NCI-H146 (cell line): ENCODE results near the gene PHYKPL.
A peak's percentile ranks its signal among the peaks of the same experiment; 100 is the strongest.
"Not testable (repeated sequence)": the region's sequence is repeated elsewhere in the genome, so short reads cannot be mapped to it uniquely, and the experiment has no call there.

Experiments used
- DNase-seq: peaks from one replicate; lab custom pipeline; 2025; lab: John Stamatoyannopoulos, UW

Gene PHYKPL

GRCh38 chr5:178207183-178207916, 25.3 kb downstream of the PHYKPL start:
- DNase-seq = no peak

- DNase-seq = no peak
Observed at GRCh38 chr5:178206166-178207101, 26.2 kb downstream of the PHYKPL start.

GRCh38 chr5:178205749-178206047, 26.9 kb downstream of the PHYKPL start:
- no peak for DNase-seq

GRCh38 chr5:178204935-178205748, 27.5 kb downstream of the PHYKPL start:
- peak; percentile 55 for DNase-seq

- DNase-seq = peak; percentile 89
Observed at GRCh38 chr5:178204182-178204934, 28.2 kb downstream of the PHYKPL start, which contains the start of gene HNRNPAB. HNRNPAB (plus strand) TSS chr5:178204533; CDS start chr5:178204838, 305 bp downstream.

- DNase-seq = no peak
Observed at GRCh38 chr5:178203670-178204181, 28.9 kb downstream of the PHYKPL start.

- no peak for DNase-seq
Observed at GRCh38 chr5:178202541-178202940, 30.1 kb downstream of the PHYKPL start.

GRCh38 chr5:178201927-178202235, 30.7 kb downstream of the PHYKPL start:
- no peak for DNase-seq

- no peak for DNase-seq
Observed at GRCh38 chr5:178201221-178201926, 31.2 kb downstream of the PHYKPL start.

- DNase-seq = no peak
Observed at GRCh38 chr5:178199581-178200434, 32.8 kb downstream of the PHYKPL start.

- DNase-seq = no peak
Observed at GRCh38 chr5:178198706-178199105, 33.9 kb downstream of the PHYKPL start.

GRCh38 chr5:178198151-178198550, 34.5 kb downstream of the PHYKPL start:
- not testable (repeated sequence) for DNase-seq

- DNase-seq = no peak
Observed at GRCh38 chr5:178196986-178197385, 35.6 kb downstream of the PHYKPL start.

- no peak for DNase-seq
Observed at GRCh38 chr5:178196281-178196812, 36.3 kb downstream of the PHYKPL start.

GRCh38 chr5:178194026-178194425, 38.6 kb downstream of the PHYKPL start:
- no peak for DNase-seq

- no peak for DNase-seq
Observed at GRCh38 chr5:178193251-178193809, 39.3 kb downstream of the PHYKPL start.

- DNase-seq = no peak
Observed at GRCh38 chr5:178192787-178193186, 39.8 kb downstream of the PHYKPL start.

GRCh38 chr5:178192244-178192643, 40.4 kb downstream of the PHYKPL start:
- no peak for DNase-seq

- DNase-seq = no peak
Observed at GRCh38 chr5:178191661-178192060, 40.9 kb downstream of the PHYKPL start.
